HepG2 (cell line): ENCODE data around the gene RECK. TPM values are rescaled to one million over a fixed set of nuclear protein-coding genes. Genes with fewer than 3 reads are reported as not detected.
A peak's percentile ranks its signal among the peaks of the same experiment; 100 is the strongest.

Experiments used
- ATAC-seq: fragments of 200-7000 bp; cut with Tn5 transposase; 3 replicates; pipeline ENCODE4 v1.9.1; 2020; ENCODE audit warnings: mild to moderate bottlenecking, moderate library complexity
- BruUV-seq: library from RNA; stranded (reverse); fragments of 400-500 nt; replicated peaks from 2 replicates; lab custom pipeline; 2021; lab: Mats Ljungman, UMichigan
- CTCF ChIA-PET: fragments of 300-600 bp; formaldehyde crosslinking; extraction: SDS; loops from one replicate; lab custom pipeline; 2021; ENCODE audit warnings: low total read pairs, inconsistent platforms, low intra/inter-chr PET ratio; lab: Yijun Ruan, JAX
- POLR2A ChIA-PET: fragments of 350-600 bp; sonication (Branson Sonifier 250); formaldehyde crosslinking; loops from one replicate; lab custom pipeline; 2020; ENCODE audit warnings: antibody characterized with exemption, inconsistent platforms; lab: Yijun Ruan, JAX
- DNase-seq: peaks from one replicate; pipeline ENCODE4 v3.0.0-alpha.2; 2015; ENCODE audit warnings: low spot score
- FAIRE-seq: peaks from 3 replicates; lab custom pipeline; 2011; peaks lifted over from hg19 to GRCh38; lab: Jason Lieb, UNC
- H2AFZ ChIP-seq: one replicate; pipeline ENCODE4 v1.6.1; 2011; ENCODE audit warnings: low read length, inconsistent platforms
- H3K27ac ChIP-seq: fragments of 300-600 bp; 3 replicates; pipeline ENCODE4 v1.8.0; 2011; ENCODE audit warnings: mixed run types, mild to moderate bottlenecking, mixed read lengths, low read length, inconsistent platforms; ENCODE audit not compliant: insufficient read depth; ENCODE audit errors: extremely low read length
- H3K27me3 ChIP-seq, 2 experiments: fragments of 200-600 bp in 1 of 2; 2 replicates in 1 of 2; 3 replicates in 1 of 2; pipeline versions ENCODE4 v1.6.0 to v1.8.0; 2011; ENCODE audit warnings: low read length in 2 of 2, mild to moderate bottlenecking in 2 of 2, moderate library complexity in 2 of 2, inconsistent platforms in 1 of 2; ENCODE audit not compliant: insufficient read depth in 2 of 2, control insufficient read depth in 1 of 2
- H3K36me3 ChIP-seq, 2 experiments: fragments of 200-600 bp in 1 of 2; replicated peaks in 1 of 2; 2 replicates in 1 of 2; 3 replicates in 1 of 2; pipeline versions ENCODE4 v1.5.1 to v1.8.0; 2011; ENCODE audit warnings: low read length in 2 of 2, inconsistent platforms in 1 of 2; ENCODE audit not compliant: insufficient read depth in 2 of 2, control insufficient read depth in 1 of 2
- H3K4me1 ChIP-seq: 2 replicates; pipeline ENCODE4 v1.5.1; 2012; ENCODE audit warnings: low read length, inconsistent platforms; ENCODE audit not compliant: insufficient read depth
- H3K4me2 ChIP-seq: 2 replicates; pipeline ENCODE4 v1.6.0; 2011; ENCODE audit warnings: low read depth, low read length, inconsistent platforms
- H3K4me3 ChIP-seq, 3 experiments: fragments of 200-600 bp in 1 of 3; sonication (generic), shearing (Covaris generic) in 1 of 3; replicated peaks in 1 of 3; 2 replicates each; pipeline ENCODE4 v1.5.1; 2011 to 2016; ENCODE audit warnings: low read length in 3 of 3, inconsistent platforms in 2 of 3, low read depth in 2 of 3, mild to moderate bottlenecking in 2 of 3, control low read depth in 1 of 3, mixed read lengths in 1 of 3; ENCODE audit not compliant: insufficient read depth in 1 of 3
- H3K79me2 ChIP-seq: one replicate; pipeline ENCODE4 v1.6.1; 2011; ENCODE audit warnings: low read length, inconsistent platforms; ENCODE audit not compliant: insufficient read depth
- H3K9ac ChIP-seq: 2 replicates; pipeline ENCODE4 v1.6.0; 2011; ENCODE audit warnings: mild to moderate bottlenecking, low read depth, low read length, inconsistent platforms; ENCODE audit not compliant: insufficient read depth
- H3K9me3 ChIP-seq: 2 replicates; pipeline ENCODE4 v1.5.1; 2012; ENCODE audit warnings: mild to moderate bottlenecking, low read length
- H4K20me1 ChIP-seq: 2 replicates; pipeline ENCODE4 v1.6.0; 2011; ENCODE audit warnings: inconsistent platforms, mild to moderate bottlenecking, low read length, moderate library complexity; ENCODE audit not compliant: insufficient read depth
- ATM ChIP-seq: fragments of 450-650 bp; IDR thresholded peaks from 2 replicates; pipeline ENCODE4 v1.7.1; 2017; ENCODE audit warnings: mild to moderate bottlenecking, borderline replicate concordance
- CHD2 ChIP-seq: IDR thresholded peaks from 2 replicates; pipeline ENCODE4 v1.6.1; 2011; ENCODE audit warnings: low read depth, low read length, improper control_type of control experiment
- FOXP4 ChIP-seq: sonication (generic); formaldehyde crosslinking; IDR thresholded peaks from 2 replicates; pipeline ENCODE4 v1.4.0; 2020; ENCODE audit warnings: missing genetic modification reagents
- GATAD2A ChIP-seq: IDR thresholded peaks from 2 replicates; pipeline ENCODE4 v1.6.1; 2016
- HDAC1 ChIP-seq: sonication (generic); formaldehyde crosslinking; IDR thresholded peaks from 2 replicates; pipeline ENCODE4 v1.5.1; 2020; ENCODE audit warnings: mild to moderate bottlenecking, missing genetic modification reagents
- HMGXB4 ChIP-seq, 2 experiments: sonication (generic) in 1 of 2; formaldehyde crosslinking in 1 of 2; IDR thresholded peaks; 2 replicates each; pipeline versions ENCODE4 v1.4.0 to v1.6.1; 2018 to 2020; ENCODE audit warnings: missing genetic modification reagents in 2 of 2, borderline replicate concordance in 1 of 2, low read depth in 1 of 2, mild to moderate bottlenecking in 1 of 2, missing biosample characterization in 1 of 2
- RCOR2 ChIP-seq: IDR thresholded peaks from 2 replicates; pipeline ENCODE4 v1.6.1; 2016; ENCODE audit warnings: missing biosample characterization, missing genetic modification reagents
- SAFB2 ChIP-seq: sonication (generic); formaldehyde crosslinking; IDR thresholded peaks from 2 replicates; pipeline ENCODE4 v1.5.1; 2020; ENCODE audit warnings: missing genetic modification reagents, low read depth, mild to moderate bottlenecking, borderline replicate concordance
- STAG1 ChIP-seq: sonication (generic); formaldehyde crosslinking; IDR thresholded peaks from 2 replicates; pipeline ENCODE4 v1.4.0; 2020; ENCODE audit warnings: missing genetic modification reagents
- ZBTB2 ChIP-seq: sonication (generic); formaldehyde crosslinking; IDR thresholded peaks from 2 replicates; pipeline ENCODE4 v1.8.0; 2022; ENCODE audit warnings: low read depth, missing genetic modification reagents
- ZFP36 ChIP-seq: fragments of 150-350 bp; IDR thresholded peaks from 2 replicates; pipeline ENCODE4 v1.6.1; 2018; ENCODE audit warnings: borderline replicate concordance, low read length, low read depth; ENCODE audit not compliant: partially characterized antibody
- ZIK1 ChIP-seq: sonication (generic); formaldehyde crosslinking; IDR thresholded peaks from 2 replicates; pipeline ENCODE4 v1.5.0; 2020; ENCODE audit warnings: mild to moderate bottlenecking, low read depth, missing genetic modification reagents, borderline replicate concordance
- ZNF20 ChIP-seq: sonication (generic); formaldehyde crosslinking; IDR thresholded peaks from 2 replicates; pipeline ENCODE4 v1.4.0; 2020; ENCODE audit warnings: mild to moderate bottlenecking, moderate library complexity, missing genetic modification reagents
- ZNF362 ChIP-seq: sonication (generic); formaldehyde crosslinking; IDR thresholded peaks from 2 replicates; pipeline ENCODE4 v1.4.0; 2020; ENCODE audit warnings: missing genetic modification reagents, mild to moderate bottlenecking, borderline replicate concordance
- ZNF383 ChIP-seq: sonication (generic); formaldehyde crosslinking; IDR thresholded peaks from 2 replicates; pipeline ENCODE4 v1.4.0; 2020; ENCODE audit warnings: missing genetic modification reagents, mild to moderate bottlenecking, borderline replicate concordance
- ZNF484 ChIP-seq: sonication (generic); formaldehyde crosslinking; IDR thresholded peaks from 2 replicates; pipeline ENCODE4 v1.5.1; 2020; ENCODE audit warnings: mild to moderate bottlenecking, low read depth, missing genetic modification reagents, borderline replicate concordance
- WGBS: methylation state at CpG from one replicate; pipeline ENCODE4 v1.1.6; 2017; ENCODE audit warnings: low lambda C conversion rate; 5-methylcytosine and 5-hydroxymethylcytosine counted together
- in situ Hi-C: cut with HindIII; loops from 2 replicates; pipeline ENCODE4 v1.10.0; 2017; ENCODE audit warnings: low pct_unique_long_range_greater_than_20kb; ENCODE audit not compliant: extremely low pct_ligation_motif_present
- intact Hi-C: fragments of 100-400 bp; cut with micrococcal nuclease; formaldehyde crosslinking; loops from one replicate; pipeline ENCODE4 v1.10.0; 2022; ENCODE audit not compliant: unreplicated experiment
- polyA plus RNA-seq, 8 experiments: library from polyadenylated mRNA; depleted of rRNA in 3 of 8; stranded (reverse) in 7 of 8; unstranded in 1 of 8; fragments of >200 nt; fragmentation: Illumina TruSeq in 4 of 8; extraction: Trizol in 4 of 8; gene quantifications; 2 replicates each; pipeline versions ENCODE4 v1.2.1 to v1.2.3, GENCODE V29; 2011 to 2016; ENCODE audit warnings: low read depth in 4 of 8, missing spikeins in 1 of 8, mixed read lengths in 1 of 8; ENCODE audit not compliant: insufficient read depth in 1 of 8
- total RNA-seq, 5 experiments: library from RNA; depleted of rRNA; stranded (reverse); fragments of >200 nt; fragmentation: Illumina TruSeq; extraction: Trizol; gene quantifications; 2 replicates each; pipeline ENCODE4 v1.2.3, GENCODE V29; 2016; ENCODE audit warnings: low read depth in 1 of 5

RECK gene
- total and polyA plus RNA-seq, 2 of the 13 experiments (the other 11 are each of a cell fraction or from before 2014, with no cell fraction given), result 3.1 to 4.8 TPM

GRCh38 chr9:36023260-36024048 is 13.3 kb upstream of the RECK start (continued):
- TF ChIP-seq ZNF362 (CRISPR knock-in tag) (no peak), HDAC1 (CRISPR knock-in tag) (no peak), HMGXB4 (CRISPR knock-in tag; IDR thresholded peaks at IDR 0.05; ENCODE audit: borderline replicate concordance in 1 of 2, low read depth in 1 of 2) (0 out of 4 replicates have a peak, but pooled peaks of 1 of the 2 experiments have one; percentile 42), STAG1 (peak; percentile 73)

GRCh38 chr9:36025746-36026145 is 11.0 kb upstream of the RECK start:
- H3K27ac ChIP-seq, result no peak overlapping the region
- WGBS, result 0% methylated on average over 2 of the region's 2 CpGs
- no peaks in the 10 kb centered on the region for H3K36me3 ChIP-seq
- H2AFZ ChIP-seq, result no peak overlapping the region
- CTCF ChIA-PET, result no interaction called here
- H3K9me3 ChIP-seq, result no peaks in the 10 kb centered on the region
- no peaks in the 10 kb centered on the region for H4K20me1 ChIP-seq
- intact Hi-C loops (no loop called here), in situ Hi-C loops (no loop called here)
- FAIRE-seq (no peak), DNase-seq (no peak), ATAC-seq (no peak)
- POLR2A ChIA-PET, result no interaction called here
- no peak overlapping the region for H3K4me3 ChIP-seq
- no peak overlapping the region for H3K4me2 ChIP-seq
- H3K79me2 ChIP-seq, result no peaks in the 10 kb centered on the region
- H3K4me1 ChIP-seq, result no peaks in the 10 kb centered on the region; the same call in 1 of the 2 replicates
- H3K9ac ChIP-seq, result no peak overlapping the region
- no TSS peak for BruUV-seq
- H3K27me3 ChIP-seq, result no peaks in the 10 kb centered on the region
- TF ChIP-seq SAFB2 (CRISPR knock-in tag) (no peak), FOXP4 (CRISPR knock-in tag) (no peak), ZFP36 (no peak), ATM (no peak), CHD2 (no peak), ZBTB2 (CRISPR knock-in tag) (no peak), ZNF383 (CRISPR knock-in tag) (no peak), ZNF484 (CRISPR knock-in tag) (no peak), GATAD2A (CRISPR knock-in tag) (no peak), ZIK1 (CRISPR knock-in tag) (no peak), RCOR2 (no peak), ZNF20 (no peak)
